Inflammatory macrophage treated with lipopolysaccharide for 4 hours (primary cell): ENCODE data around the gene CD79B.
"Not testable (repeated sequence)": the region's sequence is repeated elsewhere in the genome, so short reads cannot be mapped to it uniquely, and the experiment has no call there.

Experiments
- DNase-seq: peaks from one replicate; pipeline ENCODE4 v3.0.0-alpha.2; 2020

The CD79B gene

DNA sequence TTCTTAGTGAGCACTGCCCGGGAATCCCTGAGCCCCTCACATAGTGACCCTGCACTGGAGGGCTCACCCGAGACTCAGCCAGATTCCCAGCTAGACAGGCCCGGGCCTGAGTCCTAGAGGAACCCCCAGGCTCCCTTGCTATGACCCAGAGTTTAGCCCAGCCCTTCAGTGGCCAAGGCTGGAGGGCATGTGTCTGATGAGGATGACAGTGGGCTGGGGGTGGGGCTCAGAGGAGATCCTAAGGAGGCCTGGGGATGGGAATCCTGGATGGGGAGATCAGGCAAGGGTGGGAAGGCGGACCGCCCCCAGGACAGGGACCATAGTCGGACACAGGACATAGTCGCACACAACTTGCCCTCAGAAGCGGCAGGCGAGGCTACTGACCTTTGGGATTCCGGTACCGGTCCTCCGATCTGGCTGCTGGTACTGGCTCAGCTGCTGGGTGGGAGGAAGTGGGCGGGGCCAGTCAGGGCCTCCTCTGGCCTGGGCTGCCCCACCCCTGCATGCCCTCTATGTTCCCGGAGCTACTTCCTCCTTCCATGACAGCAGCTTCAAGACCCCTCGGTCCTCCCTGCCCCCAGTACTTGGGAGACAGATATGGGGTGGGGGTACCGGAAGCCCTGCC, 1.1 kb downstream of the CD79B start:
- DNase-seq, result peak; percentile 64

DNA sequence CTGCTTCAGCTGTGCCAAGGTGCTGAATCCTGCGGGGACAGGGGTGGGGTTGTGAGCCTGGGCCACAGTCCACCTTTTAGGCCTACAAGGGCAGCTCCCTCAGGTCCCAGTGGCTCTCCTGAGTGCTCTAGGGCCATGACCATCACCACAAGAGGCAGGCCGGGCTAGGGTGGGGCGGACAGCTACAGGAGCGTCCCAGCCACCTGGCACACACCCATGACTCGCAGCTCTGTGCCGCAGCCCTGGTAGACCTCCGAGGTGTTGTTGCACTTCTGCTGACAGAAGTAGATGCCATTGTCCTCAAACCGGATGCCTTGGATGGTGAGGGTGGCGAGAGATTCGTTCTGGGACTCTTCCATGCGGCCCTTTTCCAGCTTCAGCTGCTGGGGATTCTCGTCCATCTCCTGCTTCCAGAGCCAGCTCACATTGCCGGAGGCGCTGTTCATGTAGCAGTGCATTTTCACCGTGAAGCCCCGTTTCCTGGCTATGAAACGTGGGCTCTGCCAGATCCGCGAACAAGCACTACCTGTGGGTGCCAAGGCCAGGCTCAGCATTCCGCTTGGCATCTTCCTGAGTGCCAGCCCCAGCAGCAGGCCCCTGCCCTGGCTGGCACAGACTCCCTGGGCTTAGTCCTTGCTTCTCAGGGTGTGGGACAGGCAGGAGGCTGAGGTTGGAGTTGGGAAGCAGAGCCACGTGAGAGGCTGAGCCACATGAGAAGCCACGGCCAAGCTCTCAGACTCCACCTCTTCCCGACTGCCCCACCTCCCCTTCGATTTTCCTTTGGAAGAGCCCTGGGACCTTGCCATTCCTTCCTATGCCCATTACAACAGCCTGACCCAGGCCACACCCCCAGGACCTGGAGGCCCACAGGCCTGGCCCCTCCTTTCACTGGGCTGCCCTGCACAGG, 2.0 kb downstream of the CD79B start:
- no peak for DNase-seq

DNA sequence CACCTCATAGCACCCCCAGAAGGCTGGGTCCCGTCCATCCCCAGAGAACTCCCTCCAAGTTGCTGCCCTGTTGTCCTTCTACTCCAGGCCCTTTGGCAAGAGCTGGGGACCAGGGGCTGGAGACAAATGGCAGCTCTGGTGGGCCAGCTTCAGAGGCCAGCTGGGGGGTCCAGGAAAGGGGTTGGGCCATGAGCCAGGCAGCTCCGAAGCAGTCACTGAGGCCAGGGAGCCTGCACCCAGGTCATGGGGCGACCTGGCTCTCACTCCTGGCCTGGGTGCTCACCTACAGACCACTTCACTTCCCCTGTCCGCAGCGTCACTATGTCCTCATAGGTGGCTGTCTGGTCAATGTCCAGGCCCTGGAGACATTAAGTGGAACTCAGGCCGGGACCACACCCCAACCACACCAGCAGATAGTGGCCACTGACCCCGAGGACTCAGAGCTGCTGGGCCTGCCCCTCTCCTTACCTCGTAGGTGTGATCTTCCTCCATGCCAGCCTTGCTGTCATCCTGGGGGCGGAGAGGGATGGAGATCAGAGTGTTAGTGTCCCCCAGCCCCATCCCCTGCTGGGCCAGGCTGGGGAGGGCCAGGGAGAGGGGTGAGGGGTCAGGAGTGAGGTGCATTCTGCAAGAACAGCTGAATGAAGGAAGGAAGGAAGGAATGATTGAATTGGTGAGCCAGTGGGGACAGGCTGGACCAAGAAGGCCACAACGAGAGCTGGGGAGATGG, 3.0 kb downstream of the CD79B start:
- no peak for DNase-seq

DNA sequence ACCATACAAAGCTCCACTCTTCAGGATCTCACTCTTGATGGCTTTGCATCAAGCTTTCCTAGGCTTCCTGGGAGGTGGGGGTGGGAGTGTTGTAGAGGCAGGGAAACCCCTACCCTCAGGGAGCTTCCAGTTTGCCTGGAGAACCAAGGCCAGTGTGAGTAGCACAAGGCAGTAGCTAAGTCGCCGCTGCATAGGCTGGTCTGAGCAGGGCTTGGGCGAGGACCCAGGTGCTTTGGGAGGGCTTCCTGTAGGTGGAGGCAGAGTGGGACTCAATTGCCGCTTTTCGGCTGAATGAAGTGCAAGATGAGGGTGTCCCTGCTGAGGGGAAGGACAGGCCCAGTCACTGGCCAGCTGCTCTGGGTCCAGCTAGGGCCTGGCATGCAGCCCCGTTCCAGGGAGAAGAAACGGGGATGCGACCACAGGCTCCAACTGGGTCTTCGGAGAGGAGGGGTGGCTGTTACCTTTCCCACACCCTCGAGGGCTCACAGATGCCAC, 3.9 kb downstream of the CD79B start:
- DNase-seq, result no peak

DNA sequence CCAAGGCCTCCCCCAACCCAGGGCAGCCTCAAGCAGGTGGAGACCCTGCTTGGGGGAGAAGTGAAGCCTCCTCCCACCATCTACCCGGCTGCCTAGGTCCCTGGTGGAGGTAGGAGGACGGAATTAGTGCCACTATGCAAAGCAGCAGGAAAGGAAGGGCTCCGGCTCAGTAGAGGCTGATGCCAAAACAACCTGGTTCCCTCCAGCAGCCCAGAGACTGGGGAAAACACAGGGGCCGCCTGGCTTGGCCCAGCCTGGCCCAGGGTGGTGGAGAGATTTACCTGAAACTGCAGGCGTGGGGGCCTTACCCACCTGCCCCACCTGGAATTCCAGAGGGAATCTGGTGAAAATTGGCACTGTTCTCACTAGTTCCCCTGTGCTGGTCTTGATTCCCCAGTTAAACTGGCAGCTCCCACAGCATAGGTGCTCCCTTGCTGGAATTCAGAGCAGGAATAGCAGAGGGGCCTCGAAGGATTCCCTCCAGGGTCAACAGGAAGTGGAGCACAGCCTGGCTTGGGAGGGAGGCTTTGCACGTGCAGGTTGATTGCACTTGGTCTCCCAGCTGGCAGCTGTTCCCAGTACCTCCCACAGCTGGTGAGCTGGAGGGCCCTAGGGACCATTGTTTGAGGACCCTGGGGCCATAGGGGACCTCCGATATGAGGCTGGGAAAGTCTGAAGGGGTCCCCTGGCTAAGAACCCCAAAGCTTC, 4.5 kb downstream of the CD79B start:
- no peak for DNase-seq

DNA sequence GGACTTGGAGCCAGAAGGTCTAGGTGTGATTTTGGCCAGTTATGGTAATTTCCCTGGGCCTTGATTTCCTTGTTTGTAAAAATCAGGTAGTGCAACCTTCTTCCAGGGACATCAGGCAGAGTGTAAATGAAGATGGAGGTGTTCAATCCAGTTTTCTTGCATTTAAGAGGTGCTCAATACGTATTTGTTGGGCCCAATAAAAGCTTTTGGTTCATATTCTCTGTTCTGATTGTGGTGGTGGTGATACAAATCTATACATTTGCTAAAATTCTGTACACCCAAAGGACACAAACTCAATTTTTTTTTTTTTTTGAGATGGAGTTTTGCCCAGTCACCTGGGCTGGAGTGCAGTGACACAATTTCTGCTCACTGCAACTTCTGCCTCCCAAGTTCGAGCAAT, 6.0 kb downstream of the CD79B start:
- DNase-seq, result no peak

DNA sequence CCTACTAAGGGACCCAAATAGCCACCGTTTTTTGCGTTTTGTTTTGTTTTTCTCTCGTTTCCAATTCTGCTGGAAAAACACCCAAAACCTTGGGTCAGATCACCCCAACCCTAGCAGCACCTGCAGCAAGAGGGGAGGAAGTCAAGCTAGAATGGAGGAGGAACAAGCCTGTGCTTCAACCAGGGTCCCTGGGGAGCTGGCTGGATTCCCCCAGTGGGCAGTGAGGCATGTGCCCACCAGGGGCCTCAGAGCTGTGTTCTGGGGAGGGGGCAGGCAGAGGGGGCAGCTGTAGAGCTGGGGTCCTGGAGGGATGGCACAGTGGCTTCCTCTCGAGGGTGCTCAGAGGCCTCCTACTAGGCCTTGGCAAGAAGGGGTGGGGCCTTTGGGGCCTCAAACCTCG, 6.5 kb downstream of the CD79B start:
- no peak for DNase-seq

DNA sequence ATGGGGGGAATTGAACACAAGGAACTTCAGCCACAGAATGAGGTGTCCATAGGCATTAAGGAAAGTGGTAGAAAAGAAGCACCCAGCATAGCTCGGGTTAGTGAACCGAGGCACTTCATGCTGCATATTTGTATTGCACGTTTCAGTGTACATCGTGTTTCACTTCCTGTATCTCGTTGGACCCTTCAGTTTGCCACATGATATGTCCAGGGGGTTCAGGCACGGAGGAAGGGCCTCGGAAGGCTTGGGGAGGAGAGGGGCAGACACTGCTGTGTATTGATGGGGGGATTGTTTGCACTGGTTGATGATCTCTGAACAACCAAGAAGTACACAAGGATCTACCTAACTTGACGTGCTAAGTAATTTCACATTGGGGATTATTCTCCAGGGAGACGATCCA, 9.7 kb downstream of the CD79B start:
- DNase-seq, result not testable (repeated sequence)

DNA sequence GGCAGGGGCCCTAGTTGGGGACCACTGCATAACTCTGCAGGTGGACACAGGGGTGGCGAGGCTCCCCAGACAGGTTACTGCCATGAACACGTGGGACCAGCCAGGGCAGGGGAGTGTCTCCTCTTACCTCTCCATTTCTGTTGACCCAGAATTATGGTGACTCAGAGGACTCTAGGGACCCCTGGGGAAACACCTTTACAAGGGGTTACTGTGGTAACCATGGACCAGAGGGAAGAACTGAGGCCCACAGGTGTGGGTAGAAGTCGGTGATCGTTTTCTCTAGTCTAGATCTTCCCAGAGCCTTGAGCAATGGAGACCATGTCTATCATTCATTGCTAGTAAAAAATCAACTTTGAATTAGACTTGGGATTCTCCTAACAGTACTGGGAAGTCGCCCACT, 11.4 kb downstream of the CD79B start:
- not testable (repeated sequence) for DNase-seq

DNA sequence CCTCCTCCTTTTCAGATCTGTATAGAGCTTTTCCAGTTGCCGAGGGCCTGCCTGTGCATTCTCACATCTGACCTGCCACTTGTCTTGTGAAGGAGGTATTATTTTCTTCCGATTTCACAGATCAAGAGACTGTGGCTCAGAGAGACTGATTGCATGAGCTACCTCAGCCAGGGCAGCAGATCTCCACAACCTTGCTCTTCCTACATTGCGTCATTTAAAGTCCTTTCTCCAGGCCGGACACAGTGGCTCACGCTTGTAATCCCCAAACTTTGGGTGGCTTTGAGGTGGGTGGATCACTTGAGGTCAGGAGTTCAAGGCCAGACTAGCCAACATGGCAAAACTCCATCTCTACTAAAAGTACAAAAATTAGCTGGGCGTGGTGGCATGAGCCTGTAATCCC, 12.1 kb downstream of the CD79B start:
- not testable (repeated sequence) for DNase-seq

DNA sequence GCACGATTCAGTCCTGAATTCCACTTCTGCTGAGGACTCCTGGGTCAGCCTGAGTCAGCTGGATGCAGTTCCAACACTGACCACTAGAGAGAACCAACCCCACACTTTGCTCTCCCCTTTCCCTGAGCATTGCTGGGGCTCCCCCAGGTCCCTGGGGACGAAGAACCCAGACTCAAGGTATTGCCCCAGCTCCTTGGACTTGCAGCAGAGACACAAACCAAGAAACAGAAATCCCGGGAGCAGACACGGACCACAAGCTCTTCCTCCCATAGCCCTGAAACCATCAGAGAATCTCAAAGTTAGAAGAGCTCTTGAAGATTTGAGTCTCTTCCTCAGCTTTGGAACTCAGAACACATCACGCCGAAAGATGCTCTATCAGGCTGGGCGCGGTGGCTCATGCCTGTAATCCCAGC, 12.8 kb downstream of the CD79B start:
- peak; percentile 42 for DNase-seq

DNA sequence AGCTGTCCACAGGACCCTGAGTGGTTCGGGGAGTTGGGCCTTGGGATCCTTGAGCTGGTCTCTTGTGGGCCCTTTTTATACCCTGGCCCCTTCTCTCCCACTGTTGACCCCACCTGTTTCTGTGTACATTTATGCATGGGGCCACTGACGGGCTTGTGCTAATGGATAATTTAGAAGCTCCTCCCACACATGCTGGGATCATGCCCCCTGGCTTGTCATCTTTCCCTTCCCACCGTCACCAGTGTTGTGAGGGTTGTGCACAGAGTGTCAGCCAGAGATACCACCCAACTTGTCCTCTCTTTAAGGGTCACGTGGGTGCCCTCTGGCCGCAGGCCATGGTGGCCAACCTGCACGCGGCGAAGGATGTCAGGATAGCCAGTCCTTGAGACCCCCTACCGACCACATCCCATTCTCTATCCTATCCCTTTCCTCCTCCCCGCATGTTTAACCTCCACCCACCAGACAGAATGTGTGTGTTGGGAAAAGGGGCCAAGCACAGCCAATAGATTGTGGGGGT, 13.3 kb downstream of the CD79B start, which contains the start of gene GH1:
TSS of gene GH1 (minus strand) at position 51 of the 517 bp plus-strand sequence. CDS start 63 bp downstream, outside the sequence.
- not testable (repeated sequence) for DNase-seq

DNA sequence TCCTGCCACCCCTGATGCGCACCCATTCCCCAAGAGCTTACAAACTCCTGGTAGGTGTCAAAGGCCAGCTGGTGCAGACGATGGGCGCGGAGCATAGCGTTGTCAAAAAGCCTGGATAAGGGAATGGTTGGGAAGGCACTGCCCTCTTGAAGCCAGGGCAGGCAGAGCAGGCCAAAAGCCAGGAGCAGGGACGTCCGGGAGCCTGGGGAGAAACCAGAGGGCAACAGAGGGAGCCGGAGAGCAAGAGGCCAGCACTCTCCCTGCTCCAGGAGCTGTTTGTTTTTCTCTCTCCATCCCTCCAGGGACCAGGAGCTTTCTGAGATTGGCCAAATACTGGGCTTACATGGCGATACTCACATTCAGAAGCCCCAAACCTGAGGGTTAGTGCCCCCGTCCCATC, 13.8 kb downstream of the CD79B start:
- DNase-seq, result no peak

DNA sequence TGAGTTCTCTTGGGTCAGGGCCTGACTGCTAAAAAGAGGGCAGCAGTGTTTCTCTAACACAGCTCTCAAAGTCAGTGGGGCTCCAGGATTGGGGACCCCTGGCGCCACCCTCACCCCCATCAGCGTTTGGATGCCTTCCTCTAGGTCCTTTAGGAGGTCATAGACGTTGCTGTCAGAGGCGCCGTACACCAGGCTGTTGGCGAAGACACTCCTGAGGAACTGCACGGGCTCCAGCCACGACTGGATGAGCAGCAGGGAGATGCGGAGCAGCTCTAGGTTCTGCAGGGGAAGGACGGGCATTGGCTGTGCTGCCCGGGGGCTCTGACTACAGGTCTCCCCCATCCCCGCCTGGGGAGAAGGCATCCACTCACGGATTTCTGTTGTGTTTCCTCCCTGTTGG, 14.5 kb downstream of the CD79B start:
- no peak for DNase-seq

DNA sequence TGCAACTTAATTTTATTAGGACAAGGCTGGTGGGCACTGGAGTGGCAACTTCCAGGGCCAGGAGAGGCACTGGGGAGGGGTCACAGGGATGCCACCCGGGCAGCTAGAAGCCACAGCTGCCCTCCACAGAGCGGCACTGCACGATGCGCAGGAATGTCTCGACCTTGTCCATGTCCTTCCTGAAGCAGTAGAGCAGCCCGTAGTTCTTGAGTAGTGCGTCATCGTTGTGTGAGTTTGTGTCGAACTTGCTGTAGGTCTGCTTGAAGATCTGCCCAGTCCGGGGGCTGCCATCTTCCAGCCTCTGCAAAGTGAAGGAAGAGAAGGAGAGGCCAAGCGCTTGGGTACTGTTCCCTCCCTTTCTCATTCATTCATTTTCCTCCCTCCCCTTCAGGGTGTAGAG, 14.9 kb downstream of the CD79B start:
- not testable (repeated sequence) for DNase-seq

DNA sequence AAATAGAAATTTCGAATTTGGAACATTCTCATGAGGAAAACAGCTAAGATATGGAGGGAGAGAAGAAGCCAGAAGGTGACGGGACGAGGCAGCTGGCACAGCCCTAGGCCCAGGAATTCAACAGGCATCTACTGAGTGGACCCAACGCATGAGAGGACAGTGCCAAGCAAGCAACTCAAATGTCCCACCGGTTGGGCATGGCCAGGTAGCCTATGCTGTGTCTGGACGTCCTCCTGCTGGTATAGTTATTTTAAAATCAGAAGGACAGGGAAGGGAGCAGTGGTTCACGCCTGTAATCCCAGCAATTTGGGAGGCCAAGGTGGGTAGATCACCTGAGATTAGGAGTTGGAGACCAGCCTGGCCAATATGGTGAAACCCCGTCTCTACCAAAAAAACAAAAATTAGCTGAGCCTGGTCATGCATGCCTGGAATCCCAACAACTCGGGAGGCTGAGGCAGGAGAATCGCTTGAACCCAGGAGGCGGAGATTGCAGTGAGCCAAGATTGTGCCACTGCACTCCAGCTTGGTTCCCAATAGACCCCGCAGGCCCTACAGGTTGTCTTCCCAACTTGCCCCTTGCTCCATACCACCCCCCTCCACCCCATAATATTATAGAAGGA, 15.5 kb downstream of the CD79B start:
- DNase-seq, result no peak

DNA sequence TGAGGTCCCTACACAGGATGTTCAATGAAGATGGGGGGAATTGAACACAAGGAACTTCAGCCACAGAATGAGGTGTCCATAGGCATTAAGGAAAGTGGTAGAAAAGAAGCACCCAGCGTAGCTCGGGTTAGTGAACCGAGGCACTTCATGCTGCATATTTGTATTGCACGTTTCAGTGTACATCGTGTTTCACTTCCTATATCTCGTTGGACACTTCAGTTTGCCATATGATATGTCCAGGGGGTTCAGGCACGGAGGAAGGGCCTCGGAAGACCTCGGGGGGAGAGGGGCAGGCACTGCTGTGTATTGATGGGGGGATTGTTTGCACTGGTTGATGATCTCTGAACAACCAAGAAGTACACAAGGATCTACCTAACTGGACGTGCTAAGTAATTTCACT, 16.4 kb downstream of the CD79B start:
- DNase-seq, result not testable (repeated sequence)

DNA sequence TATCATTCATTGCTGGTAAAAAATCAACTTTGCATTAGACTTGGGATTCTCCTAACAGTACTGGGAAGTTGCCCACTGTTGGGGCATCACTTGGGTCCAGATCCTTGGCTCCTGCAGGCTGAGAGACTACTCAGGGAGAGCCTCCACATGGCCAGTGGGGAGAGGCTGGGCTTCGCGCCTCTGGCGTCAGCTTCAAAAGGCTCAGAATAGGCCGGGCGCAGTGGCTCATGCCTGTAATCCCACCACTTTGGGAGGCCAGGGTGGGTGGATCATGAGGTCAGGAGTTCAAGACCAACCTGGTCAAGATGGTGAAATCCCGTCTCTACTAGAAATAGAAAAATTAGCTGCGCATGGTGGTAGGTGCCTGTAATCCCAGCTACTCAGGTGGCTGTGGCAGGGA, 17.7 kb downstream of the CD79B start:
- no peak for DNase-seq

DNA sequence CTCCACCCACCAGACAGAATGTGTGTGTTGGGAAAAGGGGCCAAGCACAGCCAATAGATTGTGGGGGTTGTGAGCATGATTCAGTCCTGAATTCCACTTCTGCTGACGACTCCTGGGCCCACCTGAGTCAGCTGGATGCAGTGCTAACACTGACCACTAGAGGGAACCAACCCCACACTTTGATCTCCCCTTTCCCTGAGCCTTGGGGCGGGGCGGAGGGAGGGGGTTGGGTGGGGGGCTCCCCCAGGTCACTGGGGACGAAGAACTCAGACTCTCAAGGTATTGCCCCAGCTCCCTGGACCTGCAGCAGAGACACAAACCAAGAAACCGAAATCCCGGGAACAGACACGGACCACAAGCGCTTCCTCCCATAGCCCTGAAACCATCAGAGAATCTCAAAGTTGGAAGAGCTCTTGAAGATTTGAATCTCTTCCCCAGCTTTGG, 20.5 kb downstream of the CD79B start:
- DNase-seq, result peak; percentile 10

DNA sequence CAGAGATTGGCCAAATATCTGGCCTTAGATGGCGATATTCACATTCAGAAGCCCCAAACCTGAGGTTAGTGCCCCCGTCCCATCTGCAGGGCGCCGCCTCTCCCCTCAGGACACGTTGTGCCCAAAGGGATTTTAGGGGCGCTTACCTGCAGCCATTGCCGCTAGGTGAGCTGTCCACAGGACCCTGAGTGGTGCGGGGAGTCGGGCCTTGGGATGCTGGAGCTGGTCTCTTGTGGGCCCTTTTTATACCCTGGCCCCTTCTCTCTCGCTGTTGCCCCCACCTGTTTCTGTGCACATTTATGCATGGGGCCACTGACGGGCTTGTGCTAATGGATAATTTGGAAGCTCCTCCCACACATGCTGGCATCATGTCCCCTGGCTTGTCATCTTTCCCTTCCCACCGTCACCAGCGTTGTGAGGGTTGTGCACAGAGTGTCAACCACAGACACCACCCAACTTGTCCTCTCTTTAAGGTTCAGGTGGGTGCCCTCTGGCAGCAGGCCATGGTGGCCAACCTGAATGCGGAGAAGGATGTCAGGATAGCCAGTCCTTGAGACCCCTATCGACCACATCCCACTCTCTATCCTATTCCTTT, 21.0 kb downstream of the CD79B start, which contains the start of gene CSHL1:
TSS of gene CSHL1 (minus strand) at position 218 of the 595 bp plus-strand sequence. CDS start at position 156, 62 bp downstream.
- no peak for DNase-seq

DNA sequence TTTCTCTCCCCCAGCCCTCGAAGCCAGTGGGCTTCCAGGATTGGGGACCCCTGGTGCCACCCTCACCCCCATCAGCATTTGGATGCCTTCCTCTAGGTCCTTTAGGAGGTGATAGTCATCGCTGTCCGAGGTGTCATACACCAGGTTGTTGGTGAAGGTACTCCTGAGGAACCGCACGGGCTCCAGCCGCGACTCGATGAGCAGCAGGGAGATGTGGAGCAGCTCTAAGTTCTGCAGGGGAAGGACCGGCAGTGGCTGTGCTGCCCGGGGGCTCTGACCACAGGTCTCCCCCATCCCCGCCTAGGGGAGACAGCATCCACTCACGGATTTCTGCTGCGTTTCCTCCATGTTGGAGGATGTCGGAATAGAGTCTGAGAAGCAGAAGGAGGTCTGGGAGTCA, 22.0 kb downstream of the CD79B start:
- DNase-seq, result no peak
